ENCODE results near the gene CAND2.
A peak's percentile ranks its signal among the peaks of the same experiment; 100 is the strongest.

The CAND2 gene

DNA sequence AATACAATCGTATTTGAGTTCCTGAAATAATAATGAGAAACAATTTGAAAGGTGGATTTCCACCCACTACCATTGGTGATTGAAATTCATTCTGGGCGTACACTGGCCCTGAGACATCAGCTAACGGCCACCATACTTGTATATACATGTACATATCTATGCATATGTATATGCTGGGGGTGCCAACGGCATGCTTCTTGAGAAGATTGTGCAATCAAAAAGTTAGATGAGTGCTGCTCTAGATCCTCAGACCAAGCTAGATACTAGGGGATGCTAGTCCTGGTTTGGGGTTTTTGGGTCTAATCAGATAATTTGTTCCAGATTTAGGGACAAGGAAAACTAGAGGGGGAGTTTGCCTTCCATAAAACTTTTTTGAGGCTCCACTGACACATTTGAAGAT lies 40.3 kb upstream of the CAND2 start:
- Histone ChIP-seq H3K9ac (ENCODE audit: low read length in 2 of 2) (no peak overlapping the region), H3K36me3 (ENCODE audit: control insufficient read depth in 2 of 2, insufficient read depth in 2 of 2, low read length in 2 of 2) (no peaks in the 10 kb centered on the region), H3K9me3 (ENCODE audit: control insufficient read depth in 2 of 2, low read length in 2 of 2) (no peaks in the 10 kb centered on the region), H3K4me3 (ENCODE audit: low read length in 2 of 2) (no peak overlapping the region), H3K27ac (ENCODE audit: low read length) (no peak overlapping the region), H3K27me3 (ENCODE audit: control insufficient read depth in 1 of 2, insufficient read depth in 2 of 2, low read length in 2 of 2) (no peaks in the 10 kb centered on the region), H3K4me1 (ENCODE audit: control insufficient read depth, insufficient read depth, low read length) (peaks cover 13% of the 10 kb centered on the region)

DNA sequence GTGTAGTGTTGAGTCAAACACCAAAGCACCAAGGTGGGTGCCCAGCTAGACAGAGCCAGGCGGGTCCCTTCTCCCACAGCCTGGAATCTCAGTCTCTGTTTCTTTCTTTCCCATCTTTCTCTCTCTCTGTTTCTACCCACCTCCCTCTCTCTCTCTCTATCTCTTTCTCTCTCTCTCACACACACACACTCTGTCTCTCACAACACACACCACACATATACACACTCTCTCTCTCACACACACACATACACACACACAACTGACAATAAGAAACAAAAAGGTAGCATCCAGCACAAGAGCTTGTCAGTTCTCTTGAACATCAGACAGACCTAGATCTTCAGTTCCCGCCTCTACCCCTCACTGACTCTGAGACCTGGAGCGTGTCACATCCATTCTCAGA lies 39.8 kb upstream of the CAND2 start:
- peaks cover 13% of the 10 kb centered on the region for H3K4me1 ChIP-seq (ENCODE audit: control insufficient read depth, insufficient read depth, low read length)
- H3K36me3 ChIP-seq (ENCODE audit: control insufficient read depth in 2 of 2, insufficient read depth in 2 of 2, low read length in 2 of 2), result no peaks in the 10 kb centered on the region
- no peaks in the 10 kb centered on the region for H3K9me3 ChIP-seq (ENCODE audit: control insufficient read depth in 2 of 2, low read length in 2 of 2)
- no peak overlapping the region for H3K27ac ChIP-seq (ENCODE audit: low read length)
- H3K9ac ChIP-seq (ENCODE audit: low read length in 2 of 2), result no peak overlapping the region
- H3K4me3 ChIP-seq (ENCODE audit: low read length in 2 of 2), result no peak overlapping the region
- no peaks in the 10 kb centered on the region for H3K27me3 ChIP-seq (ENCODE audit: control insufficient read depth in 1 of 2, insufficient read depth in 2 of 2, low read length in 2 of 2)

DNA sequence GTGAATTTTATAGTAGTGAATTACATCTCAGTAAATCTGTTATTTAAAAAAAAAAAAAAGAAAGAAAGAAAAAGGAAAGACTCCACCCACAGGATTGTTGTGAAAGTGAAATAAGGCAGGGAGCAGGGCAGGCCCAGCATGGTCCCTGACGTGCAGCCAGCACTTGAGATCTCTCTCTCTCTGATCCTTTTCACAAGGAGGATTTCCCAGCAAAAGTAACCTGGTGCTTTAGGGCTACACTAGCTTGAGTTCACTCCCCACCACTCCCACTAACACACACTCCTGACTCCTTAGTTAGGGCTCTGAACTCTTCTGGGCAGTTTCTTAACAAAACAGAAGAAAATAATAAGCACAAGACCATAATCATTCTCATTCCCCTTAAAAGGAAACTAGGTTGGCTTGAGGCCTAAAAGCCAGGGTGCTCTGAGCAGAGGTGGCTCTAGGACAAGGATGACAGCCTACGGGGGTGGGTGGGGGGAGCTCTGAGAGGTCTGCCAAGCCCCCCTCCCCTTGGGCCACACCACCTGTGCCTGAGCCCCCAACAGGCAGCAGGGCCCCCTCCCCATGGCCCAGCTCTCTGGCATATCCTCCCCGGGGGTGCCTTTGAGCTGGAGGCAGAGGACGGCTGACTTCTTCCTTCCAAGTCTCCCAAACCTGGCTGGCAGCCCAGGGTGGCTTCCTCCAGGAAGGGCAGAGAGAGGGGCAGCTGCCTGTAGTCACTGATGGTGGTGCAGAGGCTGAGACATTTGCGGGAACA lies 38.3 kb upstream of the CAND2 start:
- peak overlapping the region; percentile 51 to 61 for H3K9ac ChIP-seq (ENCODE audit: low read length in 2 of 2)
- H3K4me1 ChIP-seq (ENCODE audit: control insufficient read depth, insufficient read depth, low read length), result peaks cover 13% of the 10 kb centered on the region
- H3K9me3 ChIP-seq (ENCODE audit: control insufficient read depth in 2 of 2, low read length in 2 of 2), result no peaks in the 10 kb centered on the region
- H3K27me3 ChIP-seq (ENCODE audit: control insufficient read depth in 1 of 2, insufficient read depth in 2 of 2, low read length in 2 of 2), result no peaks in the 10 kb centered on the region
- peak overlapping the region; percentile 29 to 51 for H3K4me3 ChIP-seq (ENCODE audit: low read length in 2 of 2)
- no peaks in the 10 kb centered on the region for H3K36me3 ChIP-seq (ENCODE audit: control insufficient read depth in 2 of 2, insufficient read depth in 2 of 2, low read length in 2 of 2)
- peak overlapping the region; percentile 71 for H3K27ac ChIP-seq (ENCODE audit: low read length)

DNA sequence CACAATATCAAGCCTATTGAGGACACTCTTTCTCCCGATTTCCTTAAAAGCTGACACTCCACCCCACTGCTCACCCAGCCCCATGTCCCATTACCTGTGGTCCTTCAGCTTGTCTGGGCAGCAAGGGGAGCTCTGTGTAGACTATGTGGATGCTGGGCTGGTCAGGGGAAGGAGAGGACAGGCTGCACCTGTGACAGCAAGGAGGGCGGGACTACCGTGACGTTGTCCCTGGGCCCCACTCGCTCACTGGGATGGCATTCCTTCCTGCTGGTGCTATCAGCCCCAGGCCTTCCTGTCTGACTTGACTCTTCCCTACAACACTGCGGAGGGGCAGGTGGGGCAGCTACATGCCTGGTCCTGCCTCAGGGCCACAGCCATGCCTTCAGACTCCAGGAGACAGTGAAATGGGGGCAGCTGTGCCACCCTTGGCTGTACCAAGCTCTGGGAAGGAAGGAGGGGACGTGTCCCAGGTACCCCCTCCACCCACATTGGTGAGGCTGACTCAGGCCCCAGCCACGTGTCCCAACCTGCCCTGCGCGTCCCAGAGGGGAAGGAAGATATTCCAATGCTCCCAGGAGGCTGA lies 37.3 kb upstream of the CAND2 start, which contains the start of gene TMEM40:
TSS of gene TMEM40 (minus strand) at position 163 of the 583 bp plus-strand sequence. CDS start 9,427 bp downstream, outside the sequence.
- Histone ChIP-seq H3K27me3 (ENCODE audit: control insufficient read depth in 1 of 2, insufficient read depth in 2 of 2, low read length in 2 of 2) (no peaks in the 10 kb centered on the region), H3K4me3 (ENCODE audit: low read length in 2 of 2) (peak within 1 kb of the TSS; percentile 29 to 51), H3K27ac (ENCODE audit: low read length) (peak within 1 kb of the TSS; percentile 71), H3K9ac (ENCODE audit: low read length in 2 of 2) (peak within 1 kb of the TSS; percentile 51 to 61), H3K36me3 (ENCODE audit: control insufficient read depth in 2 of 2, insufficient read depth in 2 of 2, low read length in 2 of 2) (no peaks in the 10 kb centered on the region), H3K9me3 (ENCODE audit: control insufficient read depth in 2 of 2, low read length in 2 of 2) (no peaks in the 10 kb centered on the region), H3K4me1 (ENCODE audit: control insufficient read depth, insufficient read depth, low read length) (peaks cover 13% of the 10 kb centered on the region)

DNA sequence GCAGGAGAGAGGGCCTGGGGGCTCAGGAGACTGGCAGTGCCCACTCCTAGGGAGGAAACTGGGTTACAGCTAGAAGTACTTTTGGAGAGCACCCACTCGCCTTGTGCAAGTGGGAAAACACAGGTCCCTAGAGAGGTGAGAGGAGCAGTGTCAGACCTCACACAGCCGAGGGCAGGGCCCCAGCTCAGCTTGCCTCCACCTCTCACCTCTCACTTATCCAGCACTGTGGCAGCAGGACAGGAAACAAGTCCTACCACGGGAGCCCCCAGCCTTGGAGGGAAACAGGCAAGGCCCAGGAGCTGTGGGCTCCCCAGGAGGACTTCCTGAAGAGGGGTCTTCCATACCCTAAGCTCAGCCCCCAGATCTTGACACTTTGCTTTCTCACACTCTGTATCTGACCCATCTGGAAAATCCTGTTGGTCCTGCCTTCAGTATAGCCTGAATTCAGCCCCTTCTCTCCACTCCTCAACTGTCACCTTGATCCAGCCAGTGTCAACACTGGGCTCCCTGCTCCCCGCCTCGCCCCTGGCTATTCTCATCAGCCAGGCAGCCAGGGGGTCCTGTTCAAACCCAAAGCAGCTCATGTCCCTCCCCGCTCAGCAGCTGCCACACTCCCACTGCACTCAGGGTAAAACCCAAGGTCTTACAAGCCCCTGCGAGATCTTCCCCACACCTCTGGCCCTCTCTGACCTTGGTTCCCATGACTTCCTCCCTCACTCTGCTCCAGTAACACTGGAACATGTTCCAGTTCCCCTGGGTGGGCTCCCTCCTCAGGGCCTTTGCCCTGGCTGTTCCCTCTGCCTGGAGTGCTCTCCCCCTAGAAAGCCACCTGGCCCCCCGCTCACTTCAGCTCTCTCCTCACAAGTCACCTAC lies 36.6 kb upstream of the CAND2 start:
- Histone ChIP-seq H3K27ac (ENCODE audit: low read length) (no peak overlapping the region), H3K4me1 (ENCODE audit: control insufficient read depth, insufficient read depth, low read length) (peaks cover 13% of the 10 kb centered on the region), H3K36me3 (ENCODE audit: control insufficient read depth in 2 of 2, insufficient read depth in 2 of 2, low read length in 2 of 2) (no peaks in the 10 kb centered on the region), H3K9ac (ENCODE audit: low read length in 2 of 2) (no peak overlapping the region), H3K4me3 (ENCODE audit: low read length in 2 of 2) (no peak overlapping the region), H3K9me3 (ENCODE audit: control insufficient read depth in 2 of 2, low read length in 2 of 2) (no peaks in the 10 kb centered on the region), H3K27me3 (ENCODE audit: control insufficient read depth in 1 of 2, insufficient read depth in 2 of 2, low read length in 2 of 2) (no peaks in the 10 kb centered on the region)

DNA sequence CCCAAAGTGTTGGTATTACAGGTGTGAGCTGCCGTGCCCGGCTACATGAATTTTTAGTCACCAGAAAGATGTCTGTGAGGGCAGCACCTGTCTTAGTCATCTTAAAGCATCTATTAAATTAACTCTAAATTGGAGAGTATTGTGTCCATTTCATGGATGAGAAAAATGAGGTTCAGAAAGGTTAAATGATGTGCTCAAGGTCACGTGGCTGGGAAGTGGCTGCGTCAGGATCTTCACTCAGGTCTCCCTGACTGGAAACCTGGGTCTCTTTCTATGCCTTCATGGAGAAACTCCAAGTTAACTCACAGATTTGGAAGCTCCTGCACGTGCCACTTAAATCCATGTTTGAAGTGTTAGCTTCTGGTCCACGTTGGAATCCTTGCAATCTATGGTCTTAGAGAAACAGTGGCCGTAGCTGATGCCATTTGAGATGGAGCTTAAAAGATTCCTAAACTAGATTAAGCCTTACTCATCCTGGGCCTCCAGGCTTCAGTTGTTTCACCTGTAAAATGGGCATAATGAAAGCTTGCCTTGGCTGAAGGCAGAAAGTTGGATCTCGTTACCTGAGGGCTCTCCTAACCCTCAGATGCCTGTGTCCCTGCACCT lies 32.2 kb upstream of the CAND2 start:
- Histone ChIP-seq H3K9ac (ENCODE audit: low read length in 2 of 2) (no peak overlapping the region), H3K36me3 (ENCODE audit: control insufficient read depth in 2 of 2, insufficient read depth in 2 of 2, low read length in 2 of 2) (no peaks in the 10 kb centered on the region), H3K27me3 (ENCODE audit: control insufficient read depth in 1 of 2, insufficient read depth in 2 of 2, low read length in 2 of 2) (no peaks in the 10 kb centered on the region), H3K4me1 (ENCODE audit: control insufficient read depth, insufficient read depth, low read length) (no peaks in the 10 kb centered on the region), H3K27ac (ENCODE audit: low read length) (no peak overlapping the region), H3K4me3 (ENCODE audit: low read length in 2 of 2) (no peak overlapping the region), H3K9me3 (ENCODE audit: control insufficient read depth in 2 of 2, low read length in 2 of 2) (no peaks in the 10 kb centered on the region)

DNA sequence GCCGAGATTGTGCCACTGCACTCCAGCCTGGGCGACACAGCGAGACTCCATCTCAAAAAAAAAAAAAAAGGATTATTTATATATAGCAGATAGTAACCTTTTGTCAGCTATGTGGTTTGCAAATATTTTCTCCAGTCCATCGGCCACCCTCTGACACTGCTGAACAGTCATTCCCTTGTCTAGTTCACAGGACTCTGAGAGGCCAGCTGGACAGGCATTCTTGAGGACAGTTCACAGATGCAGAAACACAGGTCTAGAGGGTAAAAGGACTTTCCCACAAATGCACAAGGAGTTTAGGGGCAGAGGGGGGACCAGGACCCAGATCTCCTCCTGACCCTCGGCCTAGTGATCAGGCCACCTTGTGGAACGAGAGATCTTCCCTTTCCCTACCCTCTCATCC lies 29.9 kb upstream of the CAND2 start:
- Histone ChIP-seq H3K27me3 (ENCODE audit: control insufficient read depth in 1 of 2, insufficient read depth in 2 of 2, low read length in 2 of 2) (no peaks in the 10 kb centered on the region), H3K9me3 (ENCODE audit: control insufficient read depth in 2 of 2, low read length in 2 of 2) (no peaks in the 10 kb centered on the region), H3K4me3 (ENCODE audit: low read length in 2 of 2) (no peak overlapping the region), H3K27ac (ENCODE audit: low read length) (no peak overlapping the region), H3K9ac (ENCODE audit: low read length in 2 of 2) (no peak overlapping the region), H3K36me3 (ENCODE audit: control insufficient read depth in 2 of 2, insufficient read depth in 2 of 2, low read length in 2 of 2) (no peaks in the 10 kb centered on the region), H3K4me1 (ENCODE audit: control insufficient read depth, insufficient read depth, low read length) (no peaks in the 10 kb centered on the region)

DNA sequence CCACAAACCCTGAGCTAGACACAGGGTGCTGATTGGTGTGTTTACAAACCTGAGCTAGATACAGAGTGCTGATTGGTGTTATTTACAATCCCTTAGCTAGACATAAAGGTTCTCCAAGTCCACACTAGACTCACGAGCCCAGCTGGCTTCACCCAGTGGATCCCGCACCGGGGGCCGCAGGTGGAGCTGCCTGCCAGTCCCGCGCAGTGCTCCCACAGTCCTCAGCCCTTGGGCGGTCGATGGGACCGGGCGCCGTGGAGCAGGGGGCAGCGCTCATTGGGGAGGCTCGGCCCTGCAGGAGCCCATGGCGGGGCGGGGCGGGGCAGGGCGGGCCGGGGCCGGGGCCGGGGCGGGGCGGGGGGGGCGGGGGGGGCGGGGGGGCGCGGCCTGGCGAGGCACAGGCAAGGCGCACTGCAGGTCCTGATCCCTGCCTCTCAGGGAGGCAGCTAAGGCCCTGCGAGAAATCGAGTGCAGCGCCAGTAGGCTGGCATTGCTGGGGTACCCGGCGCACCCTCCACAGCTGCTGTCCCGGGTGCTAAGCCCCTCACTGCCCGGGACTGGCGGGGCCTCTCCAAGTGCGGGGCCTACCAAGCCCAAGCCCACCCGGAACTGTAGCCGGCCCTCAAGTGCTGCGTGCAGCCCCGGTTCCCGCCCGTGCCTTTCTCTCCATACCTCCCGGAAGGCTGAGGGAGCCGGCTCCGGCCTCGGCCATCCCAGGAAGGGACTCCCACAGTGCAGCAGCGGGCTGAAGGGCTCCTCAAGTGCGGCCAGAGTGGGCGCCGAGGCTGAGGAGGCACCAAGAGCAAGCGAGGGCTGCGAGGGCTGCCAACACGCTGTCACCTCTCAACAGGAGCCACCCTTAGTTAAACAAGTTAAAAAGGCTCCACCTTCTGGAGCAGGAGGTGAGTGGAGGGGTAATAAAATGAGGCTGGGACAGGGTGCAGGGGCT lies 27.6 kb upstream of the CAND2 start:
- Histone ChIP-seq H3K27ac (ENCODE audit: low read length) (no peak overlapping the region), H3K27me3 (ENCODE audit: control insufficient read depth in 1 of 2, insufficient read depth in 2 of 2, low read length in 2 of 2) (no peaks in the 10 kb centered on the region), H3K9ac (ENCODE audit: low read length in 2 of 2) (no peak overlapping the region), H3K9me3 (ENCODE audit: control insufficient read depth in 2 of 2, low read length in 2 of 2) (no peaks in the 10 kb centered on the region), H3K4me1 (ENCODE audit: control insufficient read depth, insufficient read depth, low read length) (no peaks in the 10 kb centered on the region), H3K4me3 (ENCODE audit: low read length in 2 of 2) (no peak overlapping the region), H3K36me3 (ENCODE audit: control insufficient read depth in 2 of 2, insufficient read depth in 2 of 2, low read length in 2 of 2) (no peaks in the 10 kb centered on the region)

DNA sequence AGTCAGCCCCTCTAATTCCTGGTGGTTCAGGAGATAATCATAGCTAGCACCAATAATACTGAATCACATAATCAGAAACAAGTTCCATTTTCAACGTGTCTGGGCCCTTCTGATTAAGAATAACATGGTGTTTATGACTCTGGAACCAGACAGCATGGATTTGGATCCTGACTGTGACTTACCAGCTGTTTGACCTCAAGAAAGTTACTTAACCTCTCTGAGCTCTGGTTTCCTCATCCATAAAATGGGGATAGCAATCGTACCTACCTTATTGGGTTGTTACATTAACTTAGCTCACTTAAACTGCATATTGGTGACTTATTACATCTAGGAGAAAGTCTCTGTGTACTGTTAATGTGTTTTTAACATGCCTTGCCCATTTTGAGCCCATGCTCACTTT lies 26.7 kb upstream of the CAND2 start:
- Histone ChIP-seq H3K4me1 (ENCODE audit: control insufficient read depth, insufficient read depth, low read length) (no peaks in the 10 kb centered on the region), H3K27ac (ENCODE audit: low read length) (no peak overlapping the region), H3K9me3 (ENCODE audit: control insufficient read depth in 2 of 2, low read length in 2 of 2) (no peaks in the 10 kb centered on the region), H3K9ac (ENCODE audit: low read length in 2 of 2) (no peak overlapping the region), H3K36me3 (ENCODE audit: control insufficient read depth in 2 of 2, insufficient read depth in 2 of 2, low read length in 2 of 2) (no peaks in the 10 kb centered on the region), H3K4me3 (ENCODE audit: low read length in 2 of 2) (no peak overlapping the region), H3K27me3 (ENCODE audit: control insufficient read depth in 1 of 2, insufficient read depth in 2 of 2, low read length in 2 of 2) (no peaks in the 10 kb centered on the region)

DNA sequence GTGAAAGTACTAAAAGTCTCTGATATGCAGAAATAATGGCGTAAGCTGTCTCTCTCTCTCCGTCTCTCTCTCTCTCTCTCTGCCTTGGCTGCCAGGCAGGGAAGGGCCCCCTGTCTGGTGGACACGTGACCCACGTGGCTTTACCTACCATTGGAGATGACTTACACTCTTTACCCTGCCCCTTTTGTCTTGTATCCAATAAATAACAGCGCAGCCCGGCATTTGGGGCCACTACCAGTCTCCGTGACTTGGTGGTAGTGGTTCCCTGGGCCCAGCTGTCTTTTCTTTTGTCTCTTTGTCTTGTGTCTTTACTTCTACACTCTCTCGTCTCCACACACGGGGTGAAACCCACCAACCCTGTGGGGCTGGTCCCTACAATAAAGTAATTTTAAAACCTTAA lies 25.2 kb upstream of the CAND2 start:
- no peaks in the 10 kb centered on the region for H3K4me1 ChIP-seq (ENCODE audit: control insufficient read depth, insufficient read depth, low read length)
- H3K4me3 ChIP-seq (ENCODE audit: low read length in 2 of 2), result no peak overlapping the region
- no peaks in the 10 kb centered on the region for H3K9me3 ChIP-seq (ENCODE audit: control insufficient read depth in 2 of 2, low read length in 2 of 2)
- H3K27me3 ChIP-seq (ENCODE audit: control insufficient read depth in 1 of 2, insufficient read depth in 2 of 2, low read length in 2 of 2), result peaks cover 0 to 3% of the 10 kb centered on the region in 2 donors
- H3K9ac ChIP-seq (ENCODE audit: low read length in 2 of 2), result no peak overlapping the region
- H3K36me3 ChIP-seq (ENCODE audit: control insufficient read depth in 2 of 2, insufficient read depth in 2 of 2, low read length in 2 of 2), result no peaks in the 10 kb centered on the region
- no peak overlapping the region for H3K27ac ChIP-seq (ENCODE audit: low read length)

All from stomach smooth muscle (tissue), 2 donors.